ENCODE measurements around the gene ZG16B.

Gene ZG16B

DNA sequence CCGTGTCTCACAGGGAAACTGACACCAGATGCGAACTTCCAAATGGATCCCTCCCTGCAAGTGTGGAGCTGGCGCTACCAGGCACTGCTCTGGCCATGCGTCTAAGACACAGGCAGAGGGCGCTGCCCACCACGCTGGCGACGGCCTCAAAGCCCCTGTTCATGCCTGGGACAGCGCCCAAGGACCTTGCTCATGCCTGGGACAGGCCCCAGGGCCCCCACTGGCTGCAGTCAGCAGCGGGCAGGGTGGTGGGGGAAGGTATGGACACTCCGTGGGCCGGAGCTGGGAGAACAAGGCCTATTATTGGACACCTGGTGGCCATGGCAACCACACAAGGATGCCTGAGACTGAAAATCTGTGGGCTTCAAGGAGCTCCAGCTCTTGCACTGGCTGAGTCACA, 8.8 kb downstream of the ZG16B start:
- H3K27ac ChIP-seq = no peak overlapping the region
- TF ChIP-seq, protein P1, sequence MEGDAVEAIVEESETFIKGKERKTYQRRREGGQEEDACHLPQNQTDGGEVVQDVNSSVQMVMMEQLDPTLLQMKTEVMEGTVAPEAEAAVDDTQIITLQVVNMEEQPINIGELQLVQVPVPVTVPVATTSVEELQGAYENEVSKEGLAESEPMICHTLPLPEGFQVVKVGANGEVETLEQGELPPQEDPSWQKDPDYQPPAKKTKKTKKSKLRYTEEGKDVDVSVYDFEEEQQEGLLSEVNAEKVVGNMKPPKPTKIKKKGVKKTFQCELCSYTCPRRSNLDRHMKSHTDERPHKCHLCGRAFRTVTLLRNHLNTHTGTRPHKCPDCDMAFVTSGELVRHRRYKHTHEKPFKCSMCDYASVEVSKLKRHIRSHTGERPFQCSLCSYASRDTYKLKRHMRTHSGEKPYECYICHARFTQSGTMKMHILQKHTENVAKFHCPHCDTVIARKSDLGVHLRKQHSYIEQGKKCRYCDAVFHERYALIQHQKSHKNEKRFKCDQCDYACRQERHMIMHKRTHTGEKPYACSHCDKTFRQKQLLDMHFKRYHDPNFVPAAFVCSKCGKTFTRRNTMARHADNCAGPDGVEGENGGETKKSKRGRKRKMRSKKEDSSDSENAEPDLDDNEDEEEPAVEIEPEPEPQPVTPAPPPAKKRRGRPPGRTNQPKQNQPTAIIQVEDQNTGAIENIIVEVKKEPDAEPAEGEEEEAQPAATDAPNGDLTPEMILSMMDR (IDR thresholded peaks at IDR 0.05) = no peak
- no peaks in the 10 kb centered on the region for H3K36me3 ChIP-seq
- H3K9me3 ChIP-seq = no peaks in the 10 kb centered on the region
- H3K4me1 ChIP-seq (ENCODE audit: control insufficient read depth in 1 of 2, insufficient read depth in 1 of 2, low read depth in 1 of 2, low read length in 1 of 2) = peaks cover 13 to 15% of the 10 kb centered on the region in 2 experiments
- H3K27me3 ChIP-seq = peaks cover 41% of the 10 kb centered on the region
- no peak overlapping the region for H3K4me3 ChIP-seq (ENCODE audit: low read depth in 1 of 2, low read length in 1 of 2)

DNA sequence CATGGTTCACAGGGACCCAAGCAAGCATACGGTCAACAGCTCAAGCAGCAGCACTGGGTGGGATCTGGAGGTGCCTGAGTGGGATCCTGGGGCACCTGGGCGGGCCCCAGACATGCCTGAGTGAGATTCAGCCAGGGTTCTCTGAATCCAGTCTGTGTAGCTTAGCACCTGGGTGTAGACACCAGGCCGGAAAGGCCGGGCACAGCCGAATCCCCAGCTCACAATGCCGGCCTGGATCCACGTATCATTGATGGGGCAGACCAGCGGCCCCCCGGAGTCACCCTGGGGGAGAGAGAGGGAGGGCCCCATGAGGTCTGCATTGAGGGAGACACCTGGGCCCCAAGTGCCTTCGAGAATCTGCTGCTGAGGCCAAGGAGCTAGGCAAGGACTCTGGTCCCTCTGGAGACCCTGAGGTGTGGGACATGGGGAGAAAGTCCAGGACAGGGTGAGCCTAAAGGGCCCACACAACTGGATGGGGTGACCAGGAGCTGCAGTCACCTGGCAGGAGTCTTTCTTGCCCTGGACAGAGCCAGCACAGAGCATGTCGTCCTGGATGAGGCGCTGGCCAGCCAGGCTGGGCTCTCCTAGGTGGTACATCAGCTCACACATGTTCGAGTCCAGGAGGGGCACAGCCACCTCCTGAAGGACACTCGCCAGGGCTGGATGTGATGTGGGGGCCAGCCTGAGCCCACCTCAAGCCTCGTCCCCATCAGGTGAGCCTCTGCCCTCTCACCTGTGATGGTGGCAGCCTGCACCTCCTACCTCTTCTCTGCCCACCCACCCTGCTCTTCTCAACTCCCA, 9.7 kb downstream of the ZG16B start:
- no peak overlapping the region for H3K4me3 ChIP-seq (ENCODE audit: low read depth in 1 of 2, low read length in 1 of 2)
- H3K36me3 ChIP-seq = no peaks in the 10 kb centered on the region
- no peak overlapping the region for H3K27ac ChIP-seq
- TF ChIP-seq, protein P1 (IDR thresholded peaks at IDR 0.05) = no peak
- no peaks in the 10 kb centered on the region for H3K9me3 ChIP-seq
- H3K27me3 ChIP-seq = peaks cover 41% of the 10 kb centered on the region
- peaks cover 13 to 15% of the 10 kb centered on the region in 2 experiments for H3K4me1 ChIP-seq (ENCODE audit: control insufficient read depth in 1 of 2, insufficient read depth in 1 of 2, low read depth in 1 of 2, low read length in 1 of 2)

DNA sequence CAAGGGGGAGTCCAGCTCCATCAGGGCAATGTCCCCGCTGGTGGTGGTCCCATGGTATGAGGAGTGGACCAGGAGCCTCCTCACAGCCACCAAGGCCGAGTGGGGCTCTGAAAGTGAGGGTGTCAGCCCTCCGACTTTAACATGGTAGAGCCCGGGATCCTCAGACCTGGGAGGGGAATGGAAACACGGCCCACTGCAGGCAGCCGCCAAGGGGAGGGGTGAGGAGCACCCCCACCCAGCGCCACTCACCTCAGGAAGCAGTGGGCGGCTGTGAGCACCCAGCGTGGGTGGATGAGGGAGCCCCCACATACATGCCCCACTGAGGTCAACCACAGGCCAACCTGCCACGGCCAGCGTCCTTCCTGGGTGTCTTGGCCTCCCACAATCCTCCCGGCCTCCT, 10.8 kb downstream of the ZG16B start:
- Histone ChIP-seq H3K27ac (no peak overlapping the region), H3K4me3 (ENCODE audit: low read depth in 1 of 2, low read length in 1 of 2) (no peak overlapping the region), H3K4me1 (ENCODE audit: control insufficient read depth in 1 of 2, insufficient read depth in 1 of 2, low read depth in 1 of 2, low read length in 1 of 2) (peaks cover 13 to 15% of the 10 kb centered on the region in 2 experiments)

DNA sequence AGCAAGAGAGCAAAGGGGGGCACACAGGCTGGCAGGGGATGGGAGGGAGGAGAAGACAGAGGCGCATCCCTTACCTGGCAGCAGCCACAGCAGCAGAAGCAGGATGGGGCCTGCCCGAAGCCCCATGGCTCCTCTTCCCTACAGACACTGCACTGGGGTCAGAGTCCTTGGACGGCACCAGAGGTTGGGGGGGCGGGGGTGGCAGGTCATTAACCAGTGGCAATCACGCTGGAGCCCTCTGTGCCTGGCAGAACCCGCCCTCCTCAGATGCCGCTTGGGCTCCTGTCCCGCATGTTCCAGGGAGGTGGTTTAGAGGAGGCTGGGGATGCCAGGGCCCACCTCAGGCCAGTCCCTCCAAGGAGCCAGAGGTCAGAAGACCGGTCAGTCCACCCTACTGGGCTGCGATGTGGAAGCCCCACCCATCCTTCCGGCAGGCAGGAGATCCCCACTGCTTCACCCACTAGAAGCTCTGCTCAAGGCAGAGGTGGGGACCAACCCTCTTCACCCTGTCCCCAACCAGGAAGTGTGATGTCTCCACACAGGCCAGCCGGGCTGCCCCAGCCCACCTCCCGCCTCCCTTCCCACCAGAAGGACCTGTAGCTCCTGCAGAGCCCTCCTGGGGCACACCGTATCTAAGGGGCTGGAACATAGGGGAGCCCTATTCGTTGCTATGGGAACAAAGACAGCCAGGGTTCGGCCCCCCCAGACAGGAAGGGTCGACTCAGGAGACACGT, 11.7 kb downstream of the ZG16B start:
- peaks cover 13 to 15% of the 10 kb centered on the region in 2 experiments for H3K4me1 ChIP-seq (ENCODE audit: control insufficient read depth in 1 of 2, insufficient read depth in 1 of 2, low read depth in 1 of 2, low read length in 1 of 2)
- no peaks in the 10 kb centered on the region for H3K9me3 ChIP-seq
- no peak overlapping the region for H3K27ac ChIP-seq
- H3K36me3 ChIP-seq = no peaks in the 10 kb centered on the region
- H3K27me3 ChIP-seq = peaks cover 33% of the 10 kb centered on the region
- peak overlapping the region in 1 of 2 experiments; percentile 0 for H3K4me3 ChIP-seq (ENCODE audit: low read depth in 1 of 2, low read length in 1 of 2)
- TF ChIP-seq, protein P1 (IDR thresholded peaks at IDR 0.05) = no peak

More for the DNA sequence above, 10.8 kb downstream of the ZG16B start:
- Histone ChIP-seq H3K27me3 (peaks cover 41% of the 10 kb centered on the region), H3K36me3 (no peaks in the 10 kb centered on the region), H3K9me3 (no peaks in the 10 kb centered on the region)
- TF ChIP-seq, protein P1 (IDR thresholded peaks at IDR 0.05) = no peak

DNA sequence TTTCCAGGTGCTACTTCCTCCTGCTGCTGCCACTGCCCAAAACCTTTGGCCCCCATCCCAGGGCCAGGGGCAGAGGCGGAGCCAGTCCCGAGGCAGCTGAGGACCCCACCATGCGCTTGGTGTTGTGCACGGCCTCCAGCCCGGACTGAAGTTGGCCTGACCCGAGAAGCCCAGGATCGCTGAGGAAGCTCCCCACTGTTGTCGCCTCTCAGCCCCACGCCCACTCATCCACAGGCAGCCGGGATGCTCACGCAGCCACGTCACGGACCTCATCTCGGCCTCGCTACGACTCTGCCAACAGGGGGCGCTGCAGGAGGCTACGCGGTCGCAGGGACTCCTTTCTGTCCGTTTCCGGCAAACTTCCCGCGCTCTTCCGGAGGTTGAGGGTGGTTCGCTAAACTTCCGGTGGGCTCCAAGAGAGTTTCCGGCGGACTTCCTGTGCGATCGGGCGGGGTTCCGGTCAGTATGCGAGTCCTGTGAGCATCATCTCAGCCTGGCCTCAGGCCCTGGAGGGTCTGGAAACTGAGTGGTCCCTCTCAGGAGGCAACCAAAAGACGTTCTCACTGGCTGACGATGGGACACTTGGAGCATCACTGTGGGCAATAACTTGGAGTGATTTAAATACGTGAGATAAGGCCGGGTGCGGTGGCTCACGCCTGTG, 12.4 kb downstream of the ZG16B start:
- Histone ChIP-seq H3K36me3 (no peaks in the 10 kb centered on the region), H3K27me3 (peaks cover 29% of the 10 kb centered on the region), H3K4me3 (ENCODE audit: low read depth in 1 of 2, low read length in 1 of 2) (peak overlapping the region in 1 of 2 experiments; percentile 0), H3K4me1 (ENCODE audit: control insufficient read depth in 1 of 2, insufficient read depth in 1 of 2, low read depth in 1 of 2, low read length in 1 of 2) (peaks cover 13 to 15% of the 10 kb centered on the region in 2 experiments), H3K9me3 (no peaks in the 10 kb centered on the region), H3K27ac (no peak overlapping the region)
- TF ChIP-seq, protein P1 (IDR thresholded peaks at IDR 0.05) = no peak

Measured in neutrophil (primary cell).